Measurements from ENCODE around the gene NTN1. TPM values are rescaled to one million over a fixed set of nuclear protein-coding genes. Genes with fewer than 3 reads are reported as not detected.

The NTN1 gene
- total RNA-seq, 3 donors from 2014 or later = 2.2 to 3.7 (median 3.3) TPM

GRCh38 chr17:9292561-9292941 is 271.2 kb downstream of the NTN1 start:
- no peaks in the 10 kb centered on the region for H3K36me3 ChIP-seq
- H3K27me3 ChIP-seq = no peaks in the 10 kb centered on the region
- no peak overlapping the region for H3K4me3 ChIP-seq
- intact Hi-C loops (cut with DNase I; ENCODE audit: low total_unique reads) = no loop called here
- no peak overlapping the region for H3K27ac ChIP-seq
- TF ChIP-seq POLR2A (IDR thresholded peaks at IDR 0.05) (no peak), CTCF (IDR thresholded peaks at IDR 0.05) (no peak), POLR2AphosphoS5 (IDR thresholded peaks at IDR 0.05) (no peak)
- no peak for DNase-seq (ENCODE audit: low spot score in 2 of 2)
- H3K4me1 ChIP-seq = no peaks in the 10 kb centered on the region
- H3K9me3 ChIP-seq = no peaks in the 10 kb centered on the region

Other genes starting within 250 kb of the NTN1 start
- under 1 TPM; 0.48 to 0.98 (median 0.59) TPM for gene MFSD6L, start 222.1 kb upstream of the NTN1 start, total RNA-seq
- gene PIK3R6, start 153.8 kb upstream of the NTN1 start, total RNA-seq = 1 to 10 TPM in 2 of 3 donors, under 1 TPM in 1; under 0.01 to 2.9 (median 2.5) TPM
- gene PIK3R5, start 55.8 kb upstream of the NTN1 start, total RNA-seq = 10 to 100 TPM in 2 of 3 donors, 1 to 10 TPM in 1; 9.8 to 28.6 (median 12.3) TPM

All from breast epithelium (tissue), 4 donors.